TTC549 (cell line): ENCODE results near the gene PDK2.

Experiments
- FAIRE-seq: peaks from 2 replicates; lab custom pipeline; 2012; peaks lifted over from hg19 to GRCh38; lab: Jason Lieb, UNC

The PDK2 gene

DNA sequence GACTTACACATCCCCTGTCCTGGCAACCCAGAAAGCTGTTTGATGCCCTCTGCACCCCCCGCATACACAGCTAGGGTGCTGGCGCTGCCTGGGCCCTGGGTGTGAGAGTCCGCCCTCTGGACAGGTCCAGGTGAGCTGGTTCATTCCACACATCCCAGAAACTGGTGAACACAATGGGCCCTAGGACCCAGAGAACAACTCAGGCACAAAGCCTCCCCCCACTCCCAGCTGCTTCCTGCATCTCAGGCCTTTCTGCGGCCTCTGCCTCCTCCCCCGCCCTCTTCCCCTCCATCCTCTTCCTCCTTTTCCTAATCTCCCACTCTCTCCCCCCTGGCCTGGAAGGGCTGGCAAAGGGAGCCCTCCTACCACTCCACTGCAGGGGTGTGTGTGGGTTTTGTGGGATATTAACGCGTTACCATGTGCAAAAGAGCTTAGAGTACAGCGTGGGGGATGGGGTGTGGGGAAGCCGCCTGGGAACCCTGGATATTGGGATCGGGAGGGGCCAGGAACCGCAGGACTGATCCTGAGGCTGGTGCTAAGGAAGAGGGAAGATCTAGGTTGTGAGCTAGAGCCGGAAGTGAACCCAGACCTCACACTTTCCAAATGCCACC is 56.9 kb downstream of the PDK2 start:
- no peak for FAIRE-seq

GRCh38 chr17:50152736-50153135 is 57.6 kb downstream of the PDK2 start:
- FAIRE-seq: no peak

DNA sequence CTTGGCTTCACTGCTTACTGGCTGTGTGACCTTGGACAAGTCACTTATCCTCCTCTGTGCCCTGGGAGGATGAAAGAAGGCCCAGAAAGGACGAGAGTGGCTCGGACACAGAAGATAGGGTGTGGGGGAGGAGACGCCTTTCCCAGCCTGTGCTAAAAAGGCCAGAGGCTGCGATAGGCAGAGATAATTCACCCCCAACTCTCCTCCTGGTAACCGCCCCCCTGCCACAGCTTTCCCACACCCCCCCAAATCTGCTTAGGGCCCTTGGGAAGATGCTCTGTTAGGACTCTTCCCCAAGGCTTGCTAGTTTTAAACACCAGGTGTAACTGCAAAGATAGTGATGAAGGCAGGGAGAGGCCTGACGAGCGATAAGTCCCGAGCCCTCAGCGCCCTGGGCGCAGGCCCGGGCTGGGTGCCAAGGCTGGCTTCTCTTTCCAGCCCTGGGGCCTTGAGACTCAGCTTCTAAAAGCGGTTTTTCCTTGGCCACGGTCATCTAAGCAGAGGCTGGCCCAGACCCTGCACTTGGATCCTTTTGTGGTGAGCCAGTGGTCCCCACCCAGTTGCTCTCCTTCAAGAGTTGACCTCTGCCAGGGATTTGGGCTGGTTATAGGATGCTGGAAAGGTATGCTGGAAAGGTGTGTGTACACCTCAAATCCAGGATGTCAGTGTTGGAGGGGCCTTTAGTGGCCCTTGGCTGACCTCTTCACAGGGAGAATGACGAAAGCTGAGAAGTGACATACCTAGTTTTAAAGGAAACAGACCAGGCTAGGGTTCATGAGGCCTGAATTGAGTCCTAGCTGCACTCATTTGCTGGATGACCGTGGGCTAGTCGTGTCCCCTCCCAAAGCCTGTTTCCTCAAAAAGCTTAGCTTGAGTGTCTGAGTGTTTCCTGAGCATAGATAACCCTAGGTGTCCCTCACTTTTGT is 58.8 kb downstream of the PDK2 start:
- FAIRE-seq: no peak

DNA sequence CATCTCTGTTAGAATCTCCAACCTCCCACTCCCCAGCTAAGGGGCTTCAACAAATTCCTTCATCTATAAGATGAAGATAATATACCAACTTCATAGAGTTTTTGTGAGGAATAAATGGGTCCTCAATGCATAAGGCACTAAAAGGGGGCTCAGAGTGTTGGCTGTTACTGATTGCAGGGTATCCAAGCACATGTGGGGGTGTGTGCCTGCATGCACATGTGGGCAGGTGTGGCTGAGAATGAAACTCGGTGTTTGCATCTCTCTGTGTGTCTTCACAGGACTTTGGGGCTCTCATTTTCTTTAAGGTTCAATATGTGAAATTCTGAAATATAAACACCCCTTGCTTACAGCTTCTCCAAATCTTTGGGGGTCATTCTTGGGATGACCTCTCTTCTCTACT is 59.5 kb downstream of the PDK2 start:
- no peak for FAIRE-seq

DNA sequence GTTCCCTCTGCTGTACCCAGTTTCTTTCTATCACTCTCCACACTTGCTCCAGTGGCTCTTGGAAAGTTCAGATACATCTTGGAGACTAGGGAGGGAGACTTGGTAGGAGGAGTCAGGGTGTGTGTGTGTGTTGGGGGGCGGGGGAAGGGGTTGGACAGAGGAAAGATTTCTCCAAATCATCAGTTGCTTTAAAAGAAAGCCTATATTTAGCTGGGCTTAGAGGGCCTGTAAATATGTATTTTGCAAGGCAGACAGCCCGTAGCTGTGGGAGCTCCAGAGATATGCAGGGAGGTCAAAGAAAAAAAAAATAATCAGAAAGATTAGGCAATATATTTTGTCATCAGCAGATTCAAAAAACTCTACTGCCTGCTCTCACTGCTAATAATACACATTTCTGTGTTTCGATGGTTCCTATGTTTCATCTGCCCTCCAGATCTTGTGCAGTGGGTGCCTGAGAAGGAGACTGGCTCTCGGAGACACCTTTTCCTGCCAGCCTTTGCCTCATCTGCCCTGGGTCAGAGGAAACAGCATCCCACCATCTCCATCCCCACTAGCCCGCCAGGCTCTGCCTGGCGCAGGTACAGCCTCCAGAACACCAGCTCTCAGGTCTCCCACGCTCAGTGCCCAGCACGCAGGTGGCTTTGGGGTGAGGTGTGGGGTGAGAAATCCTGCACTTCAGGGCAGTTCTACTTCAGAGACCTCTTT is 60.1 kb downstream of the PDK2 start:
- no peak for FAIRE-seq

- FAIRE-seq: no peak
Measured at GRCh38 chr17:50157891-50158290, 62.7 kb downstream of the PDK2 start.

- peak; percentile 25 for FAIRE-seq
Measured at GRCh38 chr17:50161023-50161910, 66.1 kb downstream of the PDK2 start.
